Retinal pigment epithelial cell (primary cell): Measurements from ENCODE around the gene OR51E1.

Experiments used
- DNase-seq: peaks from one replicate; pipeline ENCODE4 v3.0.0-alpha.2; 2010; ENCODE audit warnings: low read depth
- H3K4me3 ChIP-seq: 2 replicates; pipeline ENCODE4 v1.5.1; 2011; ENCODE audit warnings: mild to moderate bottlenecking, low read length, control low read depth, moderate library complexity
- CTCF ChIP-seq: conservative IDR thresholded peaks from 2 replicates; pipeline ENCODE4 v1.5.1; 2011; ENCODE audit warnings: low read depth, low read length, control low read depth, inconsistent platforms

The OR51E1 gene

GRCh38 chr11:4647766-4648165, 4.0 kb downstream of the OR51E1 start:
- TF ChIP-seq CTCF = no peak
- no peak overlapping the region for H3K4me3 ChIP-seq
- no peak for DNase-seq

GRCh38 chr11:4654635-4655369, 11.0 kb downstream of the OR51E1 start:
- no peak for DNase-seq
- no peak overlapping the region for H3K4me3 ChIP-seq
- TF ChIP-seq CTCF = no peak

GRCh38 chr11:4658629-4659445, 15.1 kb downstream of the OR51E1 start:
- DNase-seq = no peak
- H3K4me3 ChIP-seq = no peak overlapping the region
- TF ChIP-seq CTCF = no peak

- no peak for TF ChIP-seq CTCF
- DNase-seq = no peak
- H3K4me3 ChIP-seq = no peak overlapping the region
Observed at GRCh38 chr11:4662876-4663275, 19.1 kb downstream of the OR51E1 start.

- no peak for DNase-seq
- no peak for TF ChIP-seq CTCF
- H3K4me3 ChIP-seq = no peak overlapping the region
Observed at GRCh38 chr11:4664183-4664582, 20.4 kb downstream of the OR51E1 start.

GRCh38 chr11:4664786-4665185, 21.0 kb downstream of the OR51E1 start:
- no peak for DNase-seq
- no peak for TF ChIP-seq CTCF
- no peak overlapping the region for H3K4me3 ChIP-seq

- H3K4me3 ChIP-seq = no peak overlapping the region
- TF ChIP-seq CTCF = no peak
- no peak for DNase-seq
Observed at GRCh38 chr11:4665424-4665823, 21.6 kb downstream of the OR51E1 start.
